GM12874 (cell line): ENCODE results near the gene COMP.

ENCODE experiments used
- TF ChIP-seq, protein P1 (sequence below): IDR thresholded peaks from 2 replicates; pipeline ENCODE4 v1.5.1; 2011; ENCODE audit warnings: low read depth, mild to moderate bottlenecking, control low read depth, low read length, moderate library complexity; ENCODE audit not compliant: insufficient read depth

The COMP gene

GRCh38 chr19:18770663-18771327, 20.3 kb downstream of the COMP start:
- TF ChIP-seq, protein P1, sequence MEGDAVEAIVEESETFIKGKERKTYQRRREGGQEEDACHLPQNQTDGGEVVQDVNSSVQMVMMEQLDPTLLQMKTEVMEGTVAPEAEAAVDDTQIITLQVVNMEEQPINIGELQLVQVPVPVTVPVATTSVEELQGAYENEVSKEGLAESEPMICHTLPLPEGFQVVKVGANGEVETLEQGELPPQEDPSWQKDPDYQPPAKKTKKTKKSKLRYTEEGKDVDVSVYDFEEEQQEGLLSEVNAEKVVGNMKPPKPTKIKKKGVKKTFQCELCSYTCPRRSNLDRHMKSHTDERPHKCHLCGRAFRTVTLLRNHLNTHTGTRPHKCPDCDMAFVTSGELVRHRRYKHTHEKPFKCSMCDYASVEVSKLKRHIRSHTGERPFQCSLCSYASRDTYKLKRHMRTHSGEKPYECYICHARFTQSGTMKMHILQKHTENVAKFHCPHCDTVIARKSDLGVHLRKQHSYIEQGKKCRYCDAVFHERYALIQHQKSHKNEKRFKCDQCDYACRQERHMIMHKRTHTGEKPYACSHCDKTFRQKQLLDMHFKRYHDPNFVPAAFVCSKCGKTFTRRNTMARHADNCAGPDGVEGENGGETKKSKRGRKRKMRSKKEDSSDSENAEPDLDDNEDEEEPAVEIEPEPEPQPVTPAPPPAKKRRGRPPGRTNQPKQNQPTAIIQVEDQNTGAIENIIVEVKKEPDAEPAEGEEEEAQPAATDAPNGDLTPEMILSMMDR, result no peak

DNA sequence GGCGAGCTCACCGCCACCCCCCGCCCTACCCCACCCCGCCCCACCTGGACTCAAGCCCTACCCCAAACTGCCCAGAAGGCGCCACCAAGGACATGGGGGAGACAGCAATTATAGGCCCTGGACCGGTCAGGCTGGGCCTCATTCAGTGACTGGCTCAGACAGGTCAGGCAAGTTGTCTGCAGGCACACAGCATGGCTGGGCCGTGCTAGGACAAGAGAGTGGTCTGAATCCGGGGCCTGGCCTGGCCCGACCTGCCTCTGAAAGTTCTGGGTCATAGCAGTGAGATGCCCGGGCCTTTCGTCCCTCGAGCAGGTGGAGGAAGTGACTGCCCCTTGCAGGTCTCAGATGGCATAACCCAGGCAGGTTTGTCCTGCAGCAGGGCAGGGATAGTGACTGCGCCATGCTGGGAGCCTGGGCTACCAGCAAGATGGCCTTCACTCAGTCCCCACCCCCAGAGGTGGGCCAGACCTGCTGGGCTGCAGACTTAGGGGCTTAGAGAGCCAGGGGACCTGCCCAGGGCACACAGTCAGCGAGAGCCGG, 21.0 kb downstream of the COMP start:
- TF ChIP-seq, protein P1, result no peak

DNA sequence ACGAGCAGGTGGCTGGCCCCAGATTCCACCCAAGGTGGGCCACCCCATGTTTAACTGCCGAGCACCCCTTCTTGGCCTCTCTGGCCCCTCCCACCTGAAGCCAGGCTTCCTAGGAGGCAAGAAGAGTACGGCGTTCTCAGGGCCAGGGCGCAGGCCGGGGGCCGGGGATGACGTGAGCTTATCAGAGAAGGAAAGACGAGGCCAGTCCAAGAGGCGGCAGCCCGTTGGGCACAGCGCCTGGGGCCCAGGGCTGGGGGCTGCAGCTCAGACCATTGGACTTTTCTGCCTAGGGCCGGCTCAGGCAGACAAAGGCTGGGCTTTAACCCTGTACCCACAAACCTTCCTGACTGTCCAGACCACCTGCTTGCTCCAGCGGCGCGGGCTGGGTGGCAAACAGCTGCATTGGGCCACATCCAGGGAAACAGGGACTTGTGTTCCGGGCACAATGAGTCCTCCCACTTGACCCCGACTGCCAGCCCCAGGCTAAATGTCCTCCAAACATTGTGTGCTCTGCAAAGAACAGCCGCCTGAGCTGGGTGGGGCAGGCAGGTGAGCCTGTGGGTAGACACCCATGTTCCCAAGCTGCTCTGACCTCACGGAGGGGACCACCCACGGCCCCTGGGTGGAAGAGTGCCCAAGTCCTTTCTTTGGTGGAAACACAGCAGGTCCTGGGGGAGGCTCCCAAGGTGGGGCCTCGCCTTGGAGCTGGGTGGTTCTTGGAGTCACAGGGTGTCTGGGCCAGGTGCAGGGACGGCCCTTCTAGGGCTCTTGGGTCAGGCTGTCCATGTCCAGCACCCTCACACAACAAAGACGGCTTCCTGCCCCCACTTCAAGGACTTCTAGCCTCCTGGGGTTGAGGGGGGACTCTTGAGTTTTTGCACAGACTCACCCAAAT, 21.9 kb downstream of the COMP start:
- TF ChIP-seq, protein P1, result no peak

GRCh38 chr19:18768046-18768771, 22.9 kb downstream of the COMP start:
- TF ChIP-seq, protein P1, result no peak

GRCh38 chr19:18765224-18765623, 25.9 kb downstream of the COMP start:
- TF ChIP-seq, protein P1, result no peak

- TF ChIP-seq, protein P1, result no peak
Measured at GRCh38 chr19:18764591-18765051, 26.5 kb downstream of the COMP start.
